Esophagus mucosa (tissue), 1 donor: Measurements from ENCODE around the gene MIDN. TPM values are rescaled to one million over a fixed set of nuclear protein-coding genes. Genes with fewer than 3 reads are reported as not detected.
"Not testable (repeated sequence)": the region's sequence is repeated elsewhere in the genome, so short reads cannot be mapped to it uniquely, and the experiment has no call there.

Experiments
- ATAC-seq: fragments of 200-7000 bp; cut with Tn5 transposase; one replicate; pipeline ENCODE4 v1.9.1; 2020
- total RNA-seq: library from RNA; stranded (reverse); gene quantifications from one replicate; pipeline ENCODE4 v1.2.4, GENCODE V29; 2023
- donor health status: DM: yes; HTN: yes; CAD: no.

The MIDN gene
- 99.3 TPM for total RNA-seq

DNA sequence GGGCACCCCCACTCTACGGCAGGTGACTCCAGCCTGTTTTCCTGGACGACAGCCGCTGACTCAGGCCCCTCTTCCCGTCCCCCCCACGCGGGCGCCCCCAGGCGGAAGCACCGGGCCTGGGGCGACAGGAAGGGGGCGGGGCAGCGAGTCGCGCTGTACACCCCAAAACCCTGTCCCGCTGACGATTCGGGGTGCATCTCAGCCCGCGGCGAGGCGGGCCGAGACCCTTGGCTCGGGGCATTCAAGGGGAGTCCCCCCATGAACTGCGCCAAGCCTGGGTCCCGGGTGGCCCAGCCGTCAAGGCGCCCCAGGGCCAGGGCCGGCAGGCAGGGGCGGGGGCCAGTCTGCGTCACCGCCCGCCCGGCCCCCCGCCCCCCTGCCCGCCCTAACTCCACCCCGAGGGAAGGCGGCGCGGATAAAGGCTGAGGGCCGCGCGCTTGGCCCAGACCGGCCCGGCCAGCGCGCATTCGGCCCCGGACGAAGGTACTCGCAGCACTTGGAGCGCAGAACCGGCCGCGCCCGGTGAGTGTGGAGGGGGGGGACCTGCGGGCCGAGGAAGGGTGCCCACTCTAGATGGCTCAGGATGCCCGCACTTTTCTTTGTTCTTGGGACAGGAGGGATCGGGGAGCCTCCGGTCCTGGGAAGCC, at the start of gene MIDN:
Gene MIDN, plus strand, starts transcription at position 445 of the 647 bp plus-strand sequence. CDS start 1,714 bp downstream, outside the sequence.
- ATAC-seq: peak; percentile 26

DNA sequence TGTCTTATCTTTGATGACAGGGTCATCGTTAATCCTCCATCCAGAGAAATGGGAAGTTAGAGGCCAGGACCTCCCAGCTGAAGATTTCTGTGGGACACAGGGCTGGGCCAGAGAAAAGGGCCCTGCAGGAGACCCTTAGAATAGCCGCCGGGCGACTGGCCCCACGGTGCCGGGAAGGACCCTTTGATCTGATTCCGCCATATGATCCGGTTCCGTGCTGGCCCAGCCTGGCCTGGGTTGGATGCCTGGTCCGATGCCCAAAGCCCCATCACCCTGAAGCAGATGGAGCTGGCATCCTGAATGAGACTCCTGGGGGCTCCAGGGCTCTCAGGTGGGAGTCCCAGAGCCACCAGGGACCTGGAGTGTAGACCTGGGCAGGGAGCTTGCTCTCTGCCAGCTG, 48.9 kb upstream of the MIDN start:
- peak; percentile 12 for ATAC-seq

DNA sequence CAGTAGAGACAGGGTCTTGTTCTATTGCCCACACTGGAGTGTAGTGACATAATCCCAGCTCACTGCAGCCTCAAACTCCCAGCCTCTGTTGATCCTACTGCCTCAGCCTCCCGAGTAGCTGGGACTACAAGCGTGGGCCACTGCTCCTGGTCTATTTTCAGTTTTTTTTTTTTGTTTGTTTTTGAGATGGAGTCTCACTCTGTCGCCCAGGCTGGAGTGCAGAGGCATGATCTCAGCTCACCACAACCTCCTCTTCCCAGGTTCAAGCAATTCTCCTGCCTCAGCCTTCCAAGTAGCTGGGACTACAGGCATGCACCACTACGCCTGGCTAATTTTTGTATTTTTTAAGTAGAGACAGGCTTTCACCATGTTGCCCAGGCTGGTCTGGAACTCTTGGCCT, 47.8 kb upstream of the MIDN start:
- not testable (repeated sequence) for ATAC-seq

GRCh38 chr19:1205114-1206099, 43.0 kb upstream of the MIDN start, which contains the start of gene STK11:
TSS of gene STK11 (plus strand) at chr19:1205778. CDS start at chr19:1206914, 1,136 bp downstream.
- peak; percentile 91 for ATAC-seq

GRCh38 chr19:1206150-1206863, 42.1 kb upstream of the MIDN start:
- ATAC-seq: no peak

- no peak for ATAC-seq
Observed at GRCh38 chr19:1206864-1207450, 41.4 kb upstream of the MIDN start.

DNA sequence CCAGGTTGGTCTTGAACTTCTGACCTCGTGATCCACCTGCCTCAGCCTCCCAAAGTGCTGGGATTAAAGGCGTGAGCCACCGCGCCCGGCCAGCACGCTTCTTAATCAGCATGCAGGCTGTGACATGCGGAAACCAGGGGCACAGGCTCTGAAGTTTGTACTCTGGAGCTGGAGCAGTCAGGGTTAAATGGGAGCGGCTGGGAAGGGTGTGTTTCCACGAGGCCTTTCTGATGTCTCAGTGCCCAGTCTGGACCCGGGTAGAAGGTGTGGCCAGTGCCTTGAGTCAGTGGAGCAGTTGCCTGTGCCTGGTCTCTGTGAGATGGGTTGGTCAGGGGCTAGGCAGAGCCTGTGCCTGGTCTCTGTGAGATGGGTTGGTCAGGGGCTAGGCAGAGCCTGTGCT, 39.6 kb upstream of the MIDN start:
- peak; percentile 68 for ATAC-seq

GRCh38 chr19:1210227-1210538, 38.2 kb upstream of the MIDN start:
- ATAC-seq: no peak

DNA sequence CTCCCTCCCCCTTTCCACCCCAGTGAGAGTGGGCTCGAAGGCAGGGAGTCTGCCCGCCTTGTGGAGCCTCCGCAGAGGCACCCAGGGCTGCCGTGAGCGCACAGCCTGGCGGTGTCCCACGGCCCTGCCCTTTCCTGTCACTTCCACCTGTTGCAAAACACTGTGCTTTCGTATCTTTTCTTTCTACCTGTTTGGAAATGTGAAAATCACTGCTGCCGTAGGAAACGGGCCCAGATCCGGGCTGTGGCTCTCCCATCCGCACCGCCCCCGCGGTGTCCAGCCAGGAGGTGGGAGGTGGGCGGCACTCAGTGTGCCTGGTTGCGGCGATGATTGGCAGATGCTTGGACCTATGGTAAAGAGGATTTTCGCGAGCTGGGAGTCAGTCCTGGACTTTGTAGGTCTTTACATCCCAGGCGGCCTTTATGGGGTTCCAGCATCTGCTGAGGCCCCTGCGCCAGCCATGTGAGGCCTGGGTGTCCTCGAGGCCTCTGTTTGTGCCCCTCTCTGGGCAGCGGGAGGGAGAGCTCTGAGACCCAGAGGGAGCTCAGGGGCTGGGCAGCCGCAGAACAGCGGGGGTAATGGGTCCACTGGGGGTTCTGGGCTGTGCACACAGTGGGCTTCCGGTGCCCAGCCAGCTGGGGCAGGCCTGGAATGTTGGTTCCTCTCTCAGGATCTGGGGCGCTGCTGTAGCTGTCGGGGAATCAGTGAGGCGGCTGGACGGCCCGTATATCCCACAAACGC, 36.7 kb upstream of the MIDN start:
- ATAC-seq: no peak

DNA sequence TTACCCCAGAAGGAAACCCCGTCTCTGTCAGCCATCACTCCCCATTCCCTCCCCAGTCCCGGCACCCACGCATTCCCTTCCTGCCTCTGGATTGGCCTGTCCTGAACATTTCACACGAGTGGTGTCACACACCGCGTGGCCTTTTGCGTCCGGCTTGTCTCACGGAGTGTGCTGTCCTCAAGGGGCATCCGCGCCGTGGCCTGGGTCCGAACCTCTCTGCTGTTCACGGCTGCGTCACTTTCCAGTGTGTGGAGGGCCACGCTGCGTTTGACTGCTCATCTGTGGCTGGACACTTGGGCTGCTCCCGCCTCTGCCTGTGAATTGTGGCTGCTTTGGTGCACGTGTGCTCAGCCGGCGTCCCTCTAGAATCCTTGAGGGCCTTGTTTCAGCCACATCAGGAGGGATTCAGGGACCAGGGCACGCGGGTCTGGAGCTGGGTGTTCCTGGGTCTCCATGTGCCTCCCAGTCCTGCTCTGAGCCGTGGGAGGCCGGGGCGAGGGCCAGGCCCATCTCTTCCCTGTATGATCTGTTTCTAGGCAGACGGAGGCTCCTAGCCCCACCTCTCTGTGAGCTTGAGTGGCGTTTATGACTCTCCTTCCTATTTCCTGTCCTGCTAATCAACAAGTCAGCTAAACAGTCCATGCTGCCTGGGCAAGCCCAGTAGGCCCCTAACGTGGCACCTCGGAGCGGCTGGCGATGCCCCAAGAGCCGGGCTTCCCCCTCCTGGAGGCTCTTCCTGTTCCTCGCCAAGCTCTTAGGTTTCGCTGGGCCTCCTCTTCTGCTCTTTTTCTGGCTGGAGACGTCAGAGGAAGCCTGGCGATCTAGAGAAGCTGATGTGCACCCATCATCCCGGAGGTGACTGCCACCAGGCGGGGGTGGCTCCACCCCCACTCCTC, 34.7 kb upstream of the MIDN start:
- peak; percentile 74 for ATAC-seq

DNA sequence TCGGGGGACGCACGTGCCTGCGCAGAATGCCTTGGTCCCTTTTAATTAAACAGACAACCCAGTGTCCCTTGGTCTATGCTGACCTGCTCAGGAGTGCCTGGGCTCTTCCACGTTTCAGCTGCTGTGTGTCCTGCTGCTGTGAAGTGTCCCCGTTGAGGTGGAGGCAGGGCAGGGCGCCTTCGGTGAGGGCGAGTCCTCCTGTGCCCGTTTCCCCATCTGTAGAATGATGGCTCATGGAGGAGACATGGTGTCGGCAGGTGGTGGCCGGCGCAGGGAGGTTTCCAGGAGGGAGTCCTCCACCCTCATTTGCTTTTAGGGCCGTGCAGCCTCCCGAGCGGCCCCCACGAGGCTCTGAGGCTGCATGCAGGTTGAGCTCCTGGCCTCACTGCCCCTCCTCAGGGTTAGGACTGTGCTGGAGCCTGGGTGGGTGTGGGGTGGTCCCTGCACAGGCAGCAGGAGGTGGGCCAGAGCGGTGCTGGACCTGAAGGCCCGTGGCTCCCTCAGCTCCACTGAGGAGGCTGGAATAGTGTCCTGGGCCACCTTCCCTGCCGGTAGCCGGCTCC, 34.0 kb upstream of the MIDN start:
- peak; percentile 1 for ATAC-seq

DNA sequence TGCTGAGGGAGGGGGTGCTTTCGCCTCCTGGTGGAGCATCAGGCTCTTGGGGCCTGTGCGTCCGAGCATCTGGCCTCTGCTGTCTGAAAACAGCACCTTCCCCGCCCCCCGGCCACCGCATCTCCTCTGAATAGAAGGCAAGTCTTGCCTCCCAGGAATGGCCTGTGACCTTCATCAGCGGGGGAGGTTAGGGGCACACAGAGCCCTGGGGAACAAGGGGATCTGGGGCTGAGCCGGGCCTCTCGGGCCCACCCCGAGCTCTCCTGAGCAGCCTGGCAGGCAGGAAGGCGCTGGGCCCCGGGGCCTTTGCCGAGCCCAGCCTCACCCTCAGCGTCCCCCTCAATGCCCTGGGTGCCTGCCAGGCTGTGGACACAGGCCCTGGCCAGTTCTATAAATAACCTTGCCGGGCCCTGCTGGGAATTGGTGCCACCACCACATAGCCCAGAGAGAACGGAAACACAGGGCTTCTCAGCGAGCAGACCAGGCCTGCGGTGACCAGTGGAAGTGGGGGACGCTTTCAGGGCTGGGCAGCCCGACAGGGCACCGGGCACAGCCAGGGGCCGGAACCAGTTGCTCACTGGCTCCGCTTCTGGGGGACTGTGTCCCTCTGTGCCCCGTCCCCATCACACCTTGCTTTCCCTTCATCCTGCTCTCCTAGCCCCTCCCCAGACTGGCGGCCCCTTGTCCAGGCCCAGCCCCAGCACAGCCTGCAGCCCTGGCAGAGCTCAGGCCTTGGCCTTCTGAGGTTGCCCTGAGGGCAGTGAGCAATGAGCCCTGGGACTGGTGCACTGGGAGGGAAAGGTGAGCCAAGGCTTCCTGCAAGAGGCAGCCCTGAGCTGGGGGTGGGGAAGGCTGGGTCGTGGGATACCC, 33.3 kb upstream of the MIDN start:
- ATAC-seq: peak; percentile 27

DNA sequence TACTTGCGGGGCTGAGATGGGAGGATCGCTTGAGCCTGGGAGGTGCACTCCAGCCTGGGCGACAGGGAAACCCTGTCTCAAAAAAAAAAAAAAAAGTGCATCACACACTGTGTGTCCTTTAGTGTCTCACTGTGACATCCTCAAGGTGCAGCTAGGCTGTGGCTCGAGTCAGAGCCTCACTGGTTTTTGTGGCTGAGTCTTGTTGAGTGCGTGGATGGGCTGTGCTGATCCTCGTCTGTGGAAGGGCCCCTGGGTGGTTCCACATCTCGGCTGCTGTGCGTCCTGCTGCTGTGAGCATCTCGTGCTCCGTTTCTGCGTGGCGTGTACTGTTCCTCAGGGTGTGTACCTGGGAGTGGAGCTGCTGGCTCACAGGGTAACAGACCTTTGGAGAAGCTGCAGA, 31.6 kb upstream of the MIDN start:
- ATAC-seq: no peak

DNA sequence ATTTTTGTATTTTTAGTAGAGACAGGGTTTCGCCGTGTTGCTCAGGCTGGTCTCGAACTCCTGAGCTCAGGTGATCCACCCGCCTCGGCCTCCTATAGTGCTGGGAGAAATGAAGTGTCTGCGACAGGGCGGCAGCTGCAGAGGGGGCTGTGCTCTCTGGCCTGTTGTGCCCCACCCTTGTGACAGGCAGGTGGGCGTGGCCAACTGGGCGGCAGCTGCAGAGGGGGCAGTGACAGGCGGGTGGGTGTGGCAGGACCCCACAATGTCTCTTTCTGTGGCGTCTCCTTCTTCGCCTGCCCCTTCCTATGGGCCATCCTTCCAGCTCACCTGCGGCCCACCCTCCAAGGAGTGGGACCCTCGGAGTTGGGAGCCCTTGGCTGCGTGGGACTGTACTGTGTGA, 31.0 kb upstream of the MIDN start:
- ATAC-seq: no peak

DNA sequence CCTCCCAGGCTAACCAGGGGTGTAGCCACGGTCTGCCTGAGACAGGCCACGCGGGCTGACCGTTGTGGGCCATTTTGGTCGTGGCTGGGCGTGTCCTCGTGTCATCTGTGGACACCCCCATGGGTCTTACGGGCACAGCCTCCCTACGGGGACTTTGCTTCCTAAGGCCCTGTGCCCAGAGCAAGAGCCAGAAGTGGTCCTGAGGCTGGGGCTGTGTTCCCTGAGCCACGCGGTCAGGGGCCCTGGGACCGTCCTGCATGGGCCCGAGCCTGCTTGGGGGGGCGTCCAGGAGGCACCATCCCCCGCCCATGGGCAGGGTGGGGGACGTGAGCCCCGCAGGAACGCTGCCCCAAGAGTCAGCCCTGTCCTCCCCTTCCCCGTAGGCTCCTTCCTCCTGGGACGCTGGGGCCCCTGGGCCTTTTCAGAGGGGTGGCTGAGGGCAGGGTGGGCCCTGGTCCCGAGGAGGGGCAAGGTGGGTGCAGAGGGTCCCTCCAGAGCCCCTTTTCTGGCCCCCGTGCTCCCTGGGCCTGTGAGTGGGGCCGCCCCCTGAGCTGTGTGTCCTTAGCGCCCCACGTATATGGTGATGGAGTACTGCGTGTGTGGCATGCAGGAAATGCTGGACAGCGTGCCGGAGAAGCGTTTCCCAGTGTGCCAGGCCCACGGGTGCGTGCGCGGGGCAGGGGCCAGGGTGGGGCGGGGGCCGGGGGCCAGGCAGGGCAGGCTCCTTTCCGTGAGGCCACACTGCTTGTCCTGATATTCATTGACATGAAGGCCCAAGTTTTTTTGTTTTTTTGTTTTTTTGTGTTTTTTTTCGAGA, 29.4 kb upstream of the MIDN start:
- ATAC-seq: no peak

DNA sequence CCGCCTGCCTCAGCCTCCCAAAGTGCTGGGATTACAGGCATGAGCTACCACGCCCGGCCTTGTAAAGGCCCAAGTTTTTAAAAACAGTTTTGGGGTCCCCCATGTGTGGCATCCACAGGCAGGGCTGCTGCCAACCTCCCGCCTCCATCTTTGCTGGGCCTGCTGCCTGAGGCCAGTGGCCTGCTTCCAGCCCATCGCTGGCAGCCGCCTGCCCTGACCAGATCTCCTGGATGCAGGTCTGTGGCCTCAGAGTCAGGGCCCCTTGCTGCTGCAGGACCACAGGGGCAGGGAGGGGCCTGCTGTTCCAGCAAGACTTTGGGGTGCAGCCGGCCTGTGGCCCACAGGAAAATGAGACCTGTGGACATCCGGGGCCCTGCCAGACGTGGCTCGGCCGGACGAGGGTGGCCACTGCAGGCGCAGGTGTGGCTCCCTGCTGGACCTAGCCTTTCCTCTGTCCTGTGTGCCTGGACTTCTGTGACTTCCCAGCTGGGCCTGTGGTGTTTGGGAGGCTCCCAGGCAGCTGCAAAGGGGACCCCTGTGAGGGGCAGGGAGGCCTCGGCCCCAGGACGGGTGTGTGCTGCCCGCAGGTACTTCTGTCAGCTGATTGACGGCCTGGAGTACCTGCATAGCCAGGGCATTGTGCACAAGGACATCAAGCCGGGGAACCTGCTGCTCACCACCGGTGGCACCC, 28.5 kb upstream of the MIDN start:
- no peak for ATAC-seq

DNA sequence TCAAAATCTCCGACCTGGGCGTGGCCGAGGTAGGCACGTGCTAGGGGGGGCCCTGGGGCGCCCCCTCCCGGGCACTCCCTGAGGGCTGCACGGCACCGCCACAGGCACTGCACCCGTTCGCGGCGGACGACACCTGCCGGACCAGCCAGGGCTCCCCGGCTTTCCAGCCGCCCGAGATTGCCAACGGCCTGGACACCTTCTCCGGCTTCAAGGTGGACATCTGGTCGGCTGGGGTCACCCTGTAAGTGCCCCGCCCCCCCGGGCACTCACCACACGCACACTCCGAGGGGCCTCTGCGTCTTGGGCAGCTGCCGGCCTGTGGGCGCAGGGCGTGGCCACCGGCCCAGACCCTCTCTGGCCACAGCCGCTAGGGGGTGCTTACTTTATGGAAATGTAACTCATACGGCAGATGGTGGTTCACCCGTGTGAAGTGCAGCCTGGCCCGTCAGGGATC, 27.9 kb upstream of the MIDN start:
- no peak for ATAC-seq
